Karpas-422 (cell line): ENCODE measurements around the gene MKRN3. TPM values are rescaled to one million over a fixed set of nuclear protein-coding genes. Genes with fewer than 3 reads are reported as not detected.

Source experiments
- small RNA-seq: library from RNA; depleted of rRNA; stranded (forward); fragments of <200 nt; gene quantifications from one replicate; pipeline ENCODE3, GENCODE V24; 2014
- total RNA-seq: library from RNA; depleted of rRNA; stranded (reverse); fragments of >200 nt; shearing (Covaris generic); gene quantifications from 2 replicates; pipeline ENCODE4 v1.2.3, GENCODE V29; 2014; ENCODE audit warnings: low replicate concordance; rRNA removed

Gene MKRN3
- total RNA-seq, 1 experiment from 2014 or later = 10.5 TPM

Small RNA genes lying within 50 kb of the gene (small RNA-seq; reads per million reads assigned to genes)
- not detected for gene MIR4508

Other genes with a start within 250 kb of the MKRN3 start
- not detected in 2 replicates for gene GOLGA6L26, start 231.5 kb upstream of the MKRN3 start, total RNA-seq
- gene GOLGA8S, start 210.9 kb upstream of the MKRN3 start, total RNA-seq = not detected in 2 replicates
- gene GOLGA6L2, start 118.4 kb upstream of the MKRN3 start, total RNA-seq = not detected in 2 replicates
- gene MAGEL2, start 82.2 kb downstream of the MKRN3 start, total RNA-seq = not detected in 2 replicates
- not detected in 2 replicates for gene NDN, start 121.6 kb downstream of the MKRN3 start, total RNA-seq